Activated CD4-positive, alpha-beta T cell treated with anti-CD3 and anti-CD28 coated beads for 48 hours (primary cell): ENCODE results near the gene SSTR4.
A peak's percentile ranks its signal among the peaks of the same experiment; 100 is the strongest.

ENCODE experiments used
- DNase-seq: peaks from one replicate; pipeline ENCODE4 v3.0.0-alpha.2; 2020

The SSTR4 gene

DNA sequence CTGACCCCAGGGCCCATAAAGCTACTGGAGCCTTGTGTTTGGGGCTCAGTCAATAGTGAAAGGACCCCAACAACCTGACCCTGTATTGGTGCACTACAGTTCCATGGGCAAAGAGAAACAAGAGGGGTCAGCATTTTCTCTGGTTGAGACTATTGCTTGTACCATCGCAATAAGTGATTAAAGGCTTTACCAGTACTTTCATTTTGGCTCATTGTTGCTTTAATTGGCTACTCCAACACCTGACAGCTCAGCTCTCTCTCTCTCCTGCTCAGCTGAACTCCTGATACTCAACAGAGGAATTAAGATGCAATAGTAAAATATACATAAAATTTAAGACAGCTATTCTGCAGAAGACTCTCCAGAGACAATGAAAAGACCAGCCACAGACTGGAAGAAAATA, 33.2 kb downstream of the SSTR4 start:
- no peak for DNase-seq

DNA sequence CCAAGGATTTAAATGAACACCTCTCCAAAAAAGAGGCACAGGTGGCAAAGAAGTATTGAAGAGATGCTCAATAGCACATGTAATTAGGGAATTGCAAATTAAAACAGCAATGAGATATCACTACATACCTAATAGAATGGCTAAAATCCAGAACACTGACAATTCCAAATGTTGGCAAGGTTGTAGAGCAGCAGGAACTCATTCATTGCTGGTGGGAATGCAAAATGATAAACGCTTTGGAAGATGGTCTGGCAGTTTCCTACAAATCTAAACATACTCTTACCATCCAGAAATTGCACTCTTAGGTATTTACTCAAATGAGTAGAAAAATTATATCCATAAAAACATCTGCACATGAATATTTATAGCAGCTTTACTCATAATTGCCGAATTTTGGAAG, 34.0 kb downstream of the SSTR4 start:
- no peak for DNase-seq

DNA sequence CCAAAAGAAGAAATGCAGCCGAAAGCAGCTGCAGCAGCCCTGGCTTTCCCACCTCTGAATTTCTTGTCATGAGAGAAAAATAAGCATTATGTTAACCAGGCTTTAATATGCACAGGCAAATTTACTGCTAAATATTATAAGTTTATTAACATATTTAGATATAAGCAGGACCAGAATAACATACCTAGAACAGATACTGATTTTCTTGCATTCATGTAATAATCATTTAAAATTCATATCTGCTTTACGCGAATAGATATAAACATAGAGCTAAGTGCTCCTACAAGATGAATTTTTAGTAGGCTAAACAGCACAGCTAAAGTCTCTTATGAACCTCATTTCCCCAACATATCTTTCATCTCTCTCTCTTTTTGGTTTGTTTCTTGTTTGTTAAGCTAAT, 36.3 kb downstream of the SSTR4 start:
- no peak for DNase-seq

DNA sequence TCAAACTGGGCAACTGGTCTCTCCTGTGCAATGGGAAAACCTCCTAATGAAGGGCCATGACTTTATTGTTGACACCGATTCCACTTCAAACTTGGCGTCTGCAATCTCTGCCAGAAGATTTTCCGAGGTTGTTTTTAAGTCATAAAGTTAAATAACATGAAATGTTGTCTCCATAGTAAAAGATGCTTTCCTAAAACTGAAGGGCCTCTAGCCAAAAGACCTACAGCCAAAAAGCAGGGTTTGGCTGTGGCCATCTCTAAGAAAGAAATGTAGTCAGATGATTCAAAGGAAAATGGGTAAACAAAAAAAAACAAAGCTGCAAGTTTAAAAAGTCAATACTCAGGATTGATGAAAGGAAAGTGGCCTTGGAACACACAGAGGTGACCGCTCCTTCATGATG, 36.9 kb downstream of the SSTR4 start:
- DNase-seq, result no peak

DNA sequence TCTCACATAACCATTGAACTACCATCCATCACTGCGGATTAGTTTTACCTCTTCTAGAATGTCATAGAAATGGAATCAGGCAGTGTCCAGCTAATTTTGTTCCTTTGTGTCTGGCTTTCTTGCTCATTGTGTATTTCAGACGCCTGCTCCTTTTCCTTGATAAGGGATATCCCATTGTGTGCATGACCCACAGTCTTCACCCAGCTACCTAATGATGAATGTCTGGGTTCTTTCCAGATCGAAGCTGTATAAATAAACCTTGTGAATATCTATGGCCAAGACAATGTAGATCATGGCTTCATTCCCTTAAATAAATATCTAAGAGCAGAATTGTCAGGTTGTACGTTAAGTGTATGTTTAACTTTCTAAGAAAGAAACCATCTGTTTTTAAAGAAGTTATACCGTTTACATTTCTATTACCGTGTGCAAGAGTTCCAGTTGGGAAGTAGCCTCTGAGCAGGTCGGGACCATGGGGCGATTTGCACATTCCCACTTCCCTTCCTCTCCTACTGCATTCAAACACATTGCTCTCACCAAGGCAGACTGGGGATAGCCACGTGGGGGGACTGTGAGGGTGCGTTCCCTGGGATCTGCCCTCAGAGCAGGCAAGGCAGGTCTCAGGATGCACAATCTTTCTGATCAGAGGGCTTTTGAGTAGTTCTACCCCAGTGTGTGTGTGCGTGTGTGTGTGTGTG, 37.9 kb downstream of the SSTR4 start:
- no peak for DNase-seq

DNA sequence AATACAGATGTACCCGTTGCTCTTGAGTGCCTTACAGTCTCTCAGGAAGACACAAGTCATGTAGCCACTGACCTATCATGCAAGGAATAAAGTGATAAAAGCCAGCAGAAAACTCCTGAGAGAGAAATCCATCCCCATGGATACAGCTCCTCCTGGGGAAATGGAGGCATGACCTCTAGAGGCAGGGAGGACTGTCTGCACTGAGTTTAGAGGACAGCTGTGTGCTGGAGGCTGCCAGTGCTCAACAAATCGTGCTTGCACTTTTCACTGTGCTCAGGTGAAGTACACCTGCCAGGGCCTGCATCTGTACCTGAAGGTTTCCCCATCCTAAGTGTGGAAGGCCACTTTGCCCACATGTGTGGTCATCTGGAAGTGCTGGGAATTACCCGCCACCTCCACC, 38.9 kb downstream of the SSTR4 start:
- no peak for DNase-seq

DNA sequence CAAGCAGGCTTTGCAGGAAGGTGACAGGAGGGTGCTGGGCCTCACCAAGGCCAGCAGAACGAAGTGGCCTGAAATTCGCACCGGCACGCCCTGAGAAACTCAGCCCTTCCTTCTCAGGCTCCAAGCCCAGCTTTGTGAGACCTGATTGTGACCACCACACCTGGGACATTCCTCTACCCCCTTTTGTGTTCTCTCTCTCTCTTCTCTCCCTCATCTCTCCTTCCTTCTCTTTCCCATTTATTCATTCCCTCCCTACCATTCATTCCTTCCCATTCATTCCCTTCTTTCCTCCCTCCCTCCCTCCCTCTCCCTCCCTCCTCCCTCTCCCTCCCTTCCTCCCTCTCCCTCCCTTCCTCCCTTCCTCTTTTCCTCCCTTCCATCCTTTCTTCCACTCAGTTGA, 42.2 kb downstream of the SSTR4 start:
- no peak for DNase-seq

DNA sequence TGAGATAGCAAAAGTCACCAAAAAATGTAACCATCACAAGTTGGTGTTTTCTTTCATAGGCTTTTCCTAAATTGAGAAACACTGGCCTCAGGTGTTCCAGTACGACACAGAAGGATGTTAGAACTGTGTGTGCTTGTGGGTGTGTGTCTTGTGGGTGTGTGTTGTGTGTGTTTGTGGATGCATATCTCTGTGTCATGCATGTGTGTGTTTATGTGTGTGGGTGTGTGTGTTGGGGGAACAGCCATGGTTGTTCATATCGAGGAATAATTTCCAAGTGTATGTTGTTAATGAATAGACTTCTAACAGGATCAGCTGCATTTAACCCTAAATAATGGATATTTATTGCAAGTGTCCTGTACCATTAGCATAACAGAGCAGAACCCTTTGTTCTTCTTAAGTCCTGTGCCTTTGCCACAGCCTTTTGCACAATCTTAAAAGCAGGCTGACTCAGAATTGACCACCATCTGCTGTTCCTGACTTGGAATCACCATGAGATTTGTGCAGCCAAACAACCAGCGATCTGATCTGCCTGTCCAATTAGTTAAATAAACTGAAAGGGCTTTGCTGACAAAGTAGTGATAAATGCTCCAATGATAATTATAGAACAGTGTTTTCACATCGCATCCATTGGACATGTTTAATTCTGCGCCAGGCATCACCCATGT, 43.4 kb downstream of the SSTR4 start:
- no peak for DNase-seq

DNA sequence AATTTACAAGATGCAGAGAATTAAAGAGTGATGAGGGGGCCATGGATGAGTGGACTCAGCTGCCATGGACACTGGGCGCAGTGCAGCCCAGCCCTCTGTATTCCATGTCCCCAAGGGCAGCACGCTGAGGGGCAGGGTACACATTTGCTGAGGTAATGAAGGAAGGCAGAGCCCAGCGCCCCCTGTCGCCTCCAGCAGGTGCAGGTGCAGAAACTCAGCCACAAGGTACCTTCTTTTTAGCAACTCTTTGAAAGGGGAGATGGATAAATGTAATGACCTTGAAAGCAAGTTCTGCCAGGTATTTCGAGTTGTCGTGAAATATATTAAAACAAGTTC, 43.9 kb downstream of the SSTR4 start:
- no peak for DNase-seq

DNA sequence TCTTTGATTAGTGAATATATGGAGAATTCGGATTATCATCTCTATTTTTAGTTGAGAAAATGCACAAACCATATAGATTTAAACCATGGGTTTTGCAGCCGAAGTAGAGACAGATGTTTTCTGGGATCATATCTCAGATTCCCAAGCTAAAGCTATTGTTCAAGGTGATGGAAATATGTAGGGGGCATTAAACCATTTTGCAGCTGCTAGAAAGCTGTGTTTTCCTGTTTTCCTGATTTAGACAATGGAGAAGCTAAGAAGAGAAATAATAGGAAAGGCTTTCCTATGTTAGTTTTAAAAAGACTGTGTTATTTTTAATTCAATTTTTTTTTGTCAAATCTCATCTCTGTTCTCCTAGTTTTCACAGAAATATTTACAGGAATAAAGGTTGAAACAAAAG, 44.8 kb downstream of the SSTR4 start:
- DNase-seq, result no peak

DNA sequence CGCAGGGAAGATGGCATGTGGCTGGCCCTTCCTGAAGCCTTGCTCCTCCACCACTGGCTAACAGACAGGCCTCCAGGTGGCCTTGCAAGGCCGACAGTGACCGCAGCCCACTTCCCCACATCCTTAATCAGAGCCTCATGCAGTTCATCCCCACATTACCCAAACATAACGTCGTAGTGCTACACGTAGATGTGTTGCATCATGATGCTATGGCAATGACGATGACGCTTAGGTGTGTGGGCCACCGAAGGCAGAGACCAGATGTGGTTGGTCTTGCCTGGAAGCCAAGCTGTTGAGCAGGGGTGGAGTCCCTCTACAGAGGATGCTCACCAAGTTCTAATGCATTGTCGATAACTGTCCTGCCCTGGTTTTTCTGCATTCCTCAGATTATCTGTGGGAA, 45.4 kb downstream of the SSTR4 start:
- DNase-seq, result no peak

DNA sequence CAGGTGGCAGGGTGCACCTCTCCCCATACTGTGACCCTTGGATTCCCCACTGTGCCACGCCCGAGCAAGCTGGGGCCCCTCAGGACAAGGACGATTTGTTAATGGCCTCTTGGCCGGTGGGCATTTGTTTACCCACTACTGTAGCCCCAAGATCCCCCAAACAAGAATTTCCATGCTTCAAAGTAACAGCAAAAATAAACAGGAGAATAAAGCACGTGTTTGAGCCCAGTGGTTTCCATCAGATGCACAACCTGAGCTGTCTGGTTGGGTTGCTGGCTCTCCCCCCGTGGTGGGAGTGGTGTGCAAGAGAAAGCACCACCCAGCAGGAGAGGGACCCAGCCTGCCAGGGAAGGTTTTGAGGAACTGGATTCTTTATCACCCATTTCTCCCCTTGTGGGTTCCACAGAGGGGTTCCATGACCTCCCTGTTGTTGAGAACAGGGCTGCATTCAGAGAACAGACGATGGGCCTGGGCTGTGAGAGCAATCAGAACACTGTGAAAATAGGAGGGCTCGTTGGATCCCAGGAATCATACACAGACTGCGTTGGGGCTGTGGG, 46.2 kb downstream of the SSTR4 start:
- no peak for DNase-seq

DNA sequence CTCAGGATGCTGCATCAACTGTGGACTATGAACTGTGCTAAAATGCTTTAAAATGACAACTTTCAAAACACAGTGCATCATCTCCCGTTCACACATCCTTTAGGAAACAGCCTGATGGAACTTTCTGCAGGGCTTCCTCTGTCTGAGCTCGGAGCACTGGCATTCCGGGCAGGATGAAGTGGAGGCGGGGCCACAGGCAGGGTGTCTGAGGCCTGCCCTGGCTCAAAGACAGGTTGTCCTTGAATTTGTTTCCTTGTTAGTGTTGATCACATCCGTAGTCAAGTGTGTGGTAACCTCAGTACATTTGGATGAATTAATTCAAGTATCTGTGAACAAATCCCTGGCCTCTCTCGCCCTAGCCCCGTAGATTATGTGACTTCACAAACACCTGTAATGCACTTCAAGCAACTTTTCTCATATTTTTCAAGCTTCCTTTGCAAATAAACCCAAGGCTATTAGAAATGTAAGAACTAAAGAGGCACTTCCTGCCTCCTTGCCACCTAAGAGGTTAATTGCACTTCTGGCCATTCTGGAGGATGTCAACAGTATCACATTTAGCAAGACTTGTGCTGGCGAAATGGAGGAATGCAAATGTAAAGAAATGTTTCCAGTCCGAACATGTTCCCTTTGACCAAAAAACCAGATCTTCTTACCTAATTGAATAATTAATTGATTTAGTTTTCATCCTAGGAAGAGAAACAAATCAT, 47.9 kb downstream of the SSTR4 start:
- no peak for DNase-seq

DNA sequence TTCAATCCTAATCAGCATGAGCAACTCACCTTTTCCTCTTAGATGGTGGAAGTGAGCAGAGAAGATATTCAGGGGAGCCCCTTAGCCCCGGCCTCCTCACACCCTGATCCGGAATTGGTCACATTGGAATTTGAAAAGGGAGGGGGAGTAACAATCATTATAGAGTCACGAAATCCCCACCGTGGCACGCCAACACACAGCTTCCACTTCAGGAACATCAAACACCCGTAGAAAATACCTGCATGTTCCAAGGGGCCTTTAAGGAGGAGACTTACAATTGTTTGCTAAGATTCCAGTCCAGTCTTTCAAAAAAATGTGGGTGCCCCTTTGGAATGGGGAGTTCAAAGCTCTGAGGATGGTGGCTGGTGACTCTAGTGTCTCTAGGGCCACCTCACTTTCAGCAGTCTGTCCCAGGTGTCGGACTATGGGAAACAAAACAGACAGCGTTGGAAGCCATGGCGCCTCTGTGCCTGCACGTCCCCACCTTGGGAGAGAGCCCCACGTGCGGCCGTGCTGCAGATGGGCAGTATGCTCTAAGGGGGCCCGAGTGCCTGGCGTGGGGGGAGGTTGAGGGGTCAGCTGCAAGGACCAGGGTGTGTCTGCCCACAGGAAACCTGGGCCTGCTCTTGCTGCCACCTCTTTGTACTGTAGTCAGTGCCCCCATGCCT, 48.6 kb downstream of the SSTR4 start:
- DNase-seq, result no peak

DNA sequence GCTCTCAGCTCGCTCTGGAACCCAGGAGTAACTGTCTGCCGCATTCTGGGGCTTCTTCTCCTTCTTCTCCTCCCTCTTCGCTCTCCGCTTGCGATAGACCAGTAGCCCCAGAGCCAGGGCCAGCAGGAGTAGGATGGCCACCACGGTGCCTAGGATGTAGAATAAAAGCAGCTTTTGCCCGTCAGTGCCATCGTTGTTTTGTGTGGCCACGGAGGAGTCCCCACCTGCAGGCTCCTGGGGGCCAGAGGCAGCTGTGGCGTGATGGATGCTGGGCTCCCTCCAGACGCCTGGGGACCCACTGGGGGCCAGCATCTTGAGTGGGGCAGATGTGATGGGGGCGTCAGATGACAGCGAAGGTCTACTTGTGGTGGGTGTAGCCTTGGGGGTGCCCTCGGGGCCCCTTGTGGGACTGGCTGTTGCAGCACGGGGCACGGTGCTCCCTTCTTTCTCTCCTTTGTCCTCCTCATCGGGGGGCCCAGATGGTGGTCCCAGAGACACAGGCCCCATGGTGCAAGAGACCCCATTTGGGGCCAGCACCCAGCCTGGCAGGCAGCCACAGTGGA, 49.3 kb downstream of the SSTR4 start:
- DNase-seq, result no peak

DNA sequence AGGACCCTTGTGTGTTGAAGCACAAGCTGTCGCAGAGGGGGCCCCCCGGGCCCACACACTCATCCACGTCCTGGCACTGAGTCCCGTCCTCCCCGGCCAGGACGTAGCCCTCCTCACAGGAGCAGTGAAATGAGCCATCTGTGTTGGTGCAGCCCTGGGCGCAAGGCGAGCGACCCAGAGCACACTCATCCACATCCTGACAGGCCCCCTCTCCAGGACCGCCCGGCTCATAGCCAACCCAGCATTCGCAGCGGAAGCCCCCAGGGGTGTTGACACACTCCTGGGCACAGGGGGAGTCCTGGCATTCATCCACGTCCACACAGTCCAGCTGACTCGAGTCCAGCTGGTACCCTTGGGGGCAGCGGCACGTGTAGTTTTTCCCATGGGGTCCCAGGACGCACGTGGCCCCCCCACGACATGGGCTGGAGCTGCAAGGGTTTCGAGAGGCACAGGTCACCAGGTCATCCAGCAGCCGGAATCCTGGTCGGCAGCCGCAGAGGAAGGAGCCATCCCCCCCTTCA, 49.8 kb downstream of the SSTR4 start:
- DNase-seq, result no peak

DNA sequence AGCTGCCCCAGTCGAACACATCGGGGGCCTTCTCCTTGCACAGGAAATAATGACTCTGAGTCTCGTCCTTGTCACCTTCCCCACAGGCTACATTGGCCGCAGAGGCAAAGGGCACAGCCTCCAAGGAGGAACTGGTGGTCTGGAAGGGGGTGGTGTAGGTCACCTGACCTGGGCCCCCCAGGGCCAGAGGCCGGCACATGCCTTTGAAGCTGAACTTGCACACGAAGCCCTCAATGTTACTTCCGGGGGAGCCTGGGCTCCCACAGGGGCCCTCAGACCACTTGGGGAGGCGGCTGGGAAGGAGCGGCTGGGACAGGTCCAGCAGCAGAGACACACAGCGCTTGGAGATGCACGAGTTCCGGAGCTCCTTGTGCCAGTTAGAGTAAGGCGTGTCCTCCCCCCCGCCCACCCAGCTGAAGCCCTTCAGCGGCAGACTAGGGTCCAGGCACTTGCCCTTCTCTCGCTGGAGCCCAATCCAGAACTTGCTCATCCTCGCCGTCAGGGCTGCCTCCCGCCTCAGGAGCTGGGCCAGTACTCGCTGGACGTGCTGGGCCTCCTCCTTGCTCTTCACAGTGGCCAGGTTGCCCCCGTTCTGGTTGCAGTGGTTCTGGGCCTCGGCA, 50.4 kb downstream of the SSTR4 start:
- DNase-seq, result no peak

DNA sequence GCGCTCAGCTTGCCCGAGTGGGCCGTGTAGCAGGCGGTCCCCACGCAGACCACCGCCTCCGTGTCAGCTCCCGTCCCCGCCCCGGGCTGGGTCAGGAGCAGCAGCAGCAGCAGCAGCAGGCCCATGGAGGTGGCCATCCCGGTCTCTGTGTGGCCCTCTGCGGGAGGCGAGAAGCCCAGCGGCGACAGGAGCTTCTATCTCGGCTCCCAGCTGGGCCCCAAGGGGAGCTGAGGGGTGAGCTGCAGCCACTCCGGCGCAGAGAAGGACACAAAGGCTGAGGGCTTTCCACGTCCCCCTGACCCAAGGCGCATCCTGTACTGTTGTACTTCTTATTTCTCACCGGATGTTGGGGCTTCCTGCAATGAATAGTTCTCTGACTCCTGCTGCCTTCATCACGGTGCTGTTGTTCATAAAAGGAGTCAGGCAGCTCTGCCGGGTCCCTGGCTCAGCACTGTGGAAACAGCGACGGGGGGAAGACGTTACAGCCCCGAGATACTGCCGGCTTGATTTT, 51.0 kb downstream of the SSTR4 start, which contains the start of gene CD93:
CD93 (minus strand) TSS at position 269 of the 511 bp plus-strand sequence; CDS start at position 137, 132 bp downstream.
- DNase-seq, result peak; percentile 32

DNA sequence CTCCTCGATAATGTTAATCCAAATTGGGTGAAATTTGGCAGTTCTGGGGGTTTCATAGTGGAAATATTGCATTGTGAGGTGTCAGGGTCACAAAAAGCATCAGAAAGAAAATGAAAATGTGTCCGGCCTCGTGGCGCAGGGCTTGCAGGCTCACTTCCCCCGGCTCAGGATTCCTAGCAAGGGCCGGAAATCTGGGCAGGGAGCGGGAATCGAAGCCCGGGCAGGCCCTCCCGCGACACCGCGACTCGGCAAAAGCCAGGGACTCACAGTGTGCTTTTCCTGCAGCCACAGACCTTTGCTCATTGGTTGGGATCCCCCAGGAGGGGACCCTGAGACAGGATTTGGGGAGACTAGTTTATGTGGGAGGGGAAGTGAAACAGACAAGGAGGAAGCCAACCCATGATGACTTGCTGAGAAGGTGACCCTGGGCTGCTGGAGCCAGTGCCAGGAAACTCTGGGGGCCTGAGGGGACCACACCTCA, 51.9 kb downstream of the SSTR4 start:
- DNase-seq, result no peak

DNA sequence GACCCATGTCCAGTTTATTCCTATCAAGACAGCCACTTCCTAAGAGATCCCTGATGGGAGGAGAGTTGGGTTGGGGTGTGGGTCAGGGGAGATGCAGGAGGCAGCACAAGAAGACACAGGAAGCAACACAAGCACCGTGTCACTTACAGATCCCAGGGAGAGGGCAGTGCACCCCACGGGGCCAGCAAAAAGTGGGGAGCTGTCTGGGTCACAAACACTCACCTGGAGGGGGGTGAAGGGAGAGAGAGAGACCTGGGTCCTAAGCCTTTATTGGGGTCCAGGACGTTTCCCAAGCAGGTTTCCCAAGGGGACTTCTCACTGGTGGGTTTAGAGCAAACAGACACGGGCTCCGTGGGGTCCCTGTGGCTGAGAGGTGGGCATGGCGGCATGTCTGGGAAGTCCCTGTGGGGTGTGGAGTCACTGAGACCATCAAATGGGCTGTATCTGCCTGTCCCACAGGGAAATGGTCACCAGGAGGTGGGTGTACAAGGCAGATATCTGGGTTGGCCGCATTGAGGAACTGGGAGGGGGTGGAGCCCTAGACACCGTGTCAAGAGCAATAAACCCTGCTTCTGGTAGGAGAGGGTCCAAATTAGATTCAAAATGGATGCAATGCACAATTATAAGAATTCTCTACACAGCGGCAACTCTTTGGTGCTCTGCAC, 52.6 kb downstream of the SSTR4 start:
- DNase-seq, result no peak
